DMS153 treated with DMSO at 0.1 percent for 48 hours (cell line): ENCODE measurements around the gene PTPRU.
A peak's percentile ranks its signal among the peaks of the same experiment; 100 is the strongest.

Experiments used
- DNase-seq: peaks from one replicate; lab custom pipeline; 2025; ENCODE audit not compliant: unreplicated experiment; lab: John Stamatoyannopoulos, UW

Gene PTPRU

DNA sequence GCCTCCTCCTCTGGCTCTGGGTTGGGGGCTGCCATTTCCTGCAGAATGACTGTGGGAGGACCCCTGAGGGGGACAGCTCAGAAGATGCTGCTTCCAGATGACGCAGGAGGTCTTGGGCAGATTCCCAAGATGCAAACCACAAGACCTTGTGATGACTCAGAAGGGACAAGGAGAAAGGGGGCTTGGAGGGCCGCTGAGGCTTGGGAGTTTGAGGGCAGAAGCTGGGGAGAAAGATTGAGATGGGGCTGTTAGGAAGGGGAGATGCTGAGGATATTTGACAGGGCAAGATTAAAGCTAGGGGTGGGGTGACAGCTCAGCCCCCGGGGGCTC, 7.5 kb downstream of the PTPRU start:
- no peak for DNase-seq

DNA sequence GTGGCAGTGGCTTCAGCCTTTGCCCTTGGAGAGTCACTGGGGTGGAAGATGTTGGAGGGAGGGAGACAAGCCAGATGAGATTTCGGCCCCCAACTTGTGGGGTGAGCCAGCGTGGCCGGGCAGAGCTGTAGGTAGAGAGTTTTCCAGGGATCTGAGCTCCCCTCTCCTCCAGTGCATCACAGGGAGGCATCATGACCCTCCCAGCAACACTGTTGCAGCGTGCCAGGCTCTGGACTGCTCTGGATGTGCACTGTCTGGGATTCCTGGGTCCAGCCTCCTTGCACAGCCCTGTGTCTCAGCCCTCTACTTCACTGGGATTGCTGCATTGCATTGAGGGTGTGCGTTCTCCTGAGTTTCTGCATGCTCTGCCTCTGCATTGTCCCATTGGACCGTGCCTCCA, 8.9 kb downstream of the PTPRU start:
- DNase-seq, result no peak

DNA sequence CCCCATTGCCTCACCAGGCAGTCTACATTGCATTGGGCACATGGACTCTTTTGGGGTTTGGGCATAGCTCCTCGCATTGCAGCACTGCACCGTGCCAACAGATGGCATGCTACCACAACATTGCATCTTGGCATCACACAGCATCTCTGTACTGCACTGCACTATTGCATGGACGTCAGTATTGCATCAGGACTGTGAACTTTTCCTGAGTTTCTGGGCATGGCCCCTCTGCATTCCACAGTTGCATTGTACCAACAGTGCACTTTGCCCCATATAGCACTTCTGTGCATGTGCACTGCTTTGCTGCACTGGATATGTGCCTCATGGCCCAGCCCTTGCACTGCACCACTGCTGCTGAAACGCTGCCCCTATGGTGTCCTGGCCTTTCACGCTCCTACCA, 9.6 kb downstream of the PTPRU start:
- peak; percentile 66 for DNase-seq

DNA sequence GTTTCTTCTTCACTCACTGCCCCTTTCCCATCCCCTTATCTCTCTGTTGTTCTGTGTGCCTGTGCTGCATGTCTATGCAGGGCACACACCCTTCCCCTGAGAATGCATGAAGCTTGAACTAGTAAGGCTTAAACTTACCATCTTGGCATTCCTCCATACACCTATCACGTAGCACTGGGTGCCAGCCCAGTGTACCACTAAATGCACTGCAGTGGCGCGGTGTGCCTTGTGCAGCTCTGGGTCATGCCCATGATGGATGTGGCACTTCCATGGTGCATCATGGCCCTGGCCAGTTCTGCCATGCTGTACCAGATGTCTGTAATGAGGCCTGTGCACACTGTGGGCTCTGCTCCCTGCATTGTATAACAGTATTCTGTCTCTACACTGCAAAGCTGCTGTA, 10.7 kb downstream of the PTPRU start:
- DNase-seq, result no peak

- no peak for DNase-seq
Observed at GRCh38 chr1:29247571-29248273, 11.4 kb downstream of the PTPRU start.

GRCh38 chr1:29248409-29248808, 12.1 kb downstream of the PTPRU start:
- no peak for DNase-seq

DNA sequence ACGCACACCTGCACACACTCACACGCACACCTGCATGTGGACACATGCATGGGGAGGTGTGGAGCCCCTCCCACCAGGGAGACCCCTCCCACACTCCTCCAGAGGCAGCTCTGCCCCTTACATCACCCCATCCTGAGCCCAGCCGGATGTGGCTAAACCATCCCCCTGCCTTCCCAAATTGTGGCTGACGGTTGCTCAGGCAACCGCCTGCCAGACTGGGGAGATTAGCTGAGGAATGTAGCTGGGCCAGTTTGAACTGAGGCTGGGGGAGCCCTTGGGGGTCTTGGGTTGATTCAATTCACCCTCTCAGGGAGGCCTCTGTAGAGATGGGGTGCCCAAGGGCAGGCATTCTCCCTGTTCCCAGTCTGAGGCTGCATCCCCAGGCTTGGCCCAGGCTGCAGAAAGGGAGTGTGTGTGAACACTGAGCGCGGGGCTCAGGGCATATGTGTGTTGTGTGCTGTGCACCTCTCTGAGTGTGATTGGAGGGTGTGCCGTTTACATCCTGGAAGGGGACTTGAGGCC, 12.9 kb downstream of the PTPRU start:
- no peak for DNase-seq

- no peak for DNase-seq
Observed at GRCh38 chr1:29249951-29250581, 13.7 kb downstream of the PTPRU start.

DNA sequence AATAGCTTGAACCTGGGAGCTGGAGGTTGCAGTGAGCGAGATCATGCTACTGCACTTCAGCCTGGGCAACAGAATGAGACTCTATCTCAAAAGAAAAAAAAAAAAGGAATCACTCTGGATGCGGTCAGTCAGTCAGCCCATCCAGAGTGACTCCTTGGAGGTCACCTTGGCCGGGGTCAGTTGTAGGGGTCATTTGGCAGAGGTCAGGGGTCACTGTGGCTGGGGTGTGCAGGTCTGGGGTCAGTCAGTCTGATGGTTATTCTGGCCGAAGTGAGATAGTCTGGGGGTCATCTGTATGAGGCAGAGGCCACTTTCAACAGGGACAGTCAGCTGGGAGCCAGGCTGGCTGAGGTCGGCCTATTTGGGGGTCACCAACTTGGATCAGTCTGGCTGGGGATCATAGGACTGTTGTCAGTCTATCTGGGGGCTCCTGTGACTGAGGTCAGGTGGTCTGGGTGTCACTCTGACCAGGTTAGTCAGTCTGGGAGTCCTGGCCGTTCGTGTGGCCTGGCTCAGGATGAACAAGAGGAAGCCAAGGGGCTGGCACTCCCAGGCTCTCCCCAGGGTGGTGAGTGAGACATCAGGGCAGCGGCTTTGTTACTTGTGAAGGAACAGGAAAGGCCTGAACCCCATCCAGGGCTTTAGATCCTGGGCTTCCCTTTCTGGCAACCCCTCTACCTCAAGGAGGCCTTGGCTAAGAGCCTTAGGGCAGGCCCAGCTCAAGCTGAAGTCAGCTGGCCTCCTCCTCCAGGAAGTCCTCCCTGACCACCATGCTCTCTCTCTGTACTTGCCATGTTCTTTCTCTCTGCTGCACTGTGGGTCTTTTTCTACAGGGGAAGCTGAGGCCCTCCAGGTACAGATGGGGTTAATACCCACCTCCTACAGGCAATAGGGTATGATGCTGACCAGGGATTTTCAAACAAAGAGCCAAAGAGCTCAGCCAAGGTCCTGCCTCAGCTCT, 15.1 kb downstream of the PTPRU start:
- DNase-seq, result no peak

DNA sequence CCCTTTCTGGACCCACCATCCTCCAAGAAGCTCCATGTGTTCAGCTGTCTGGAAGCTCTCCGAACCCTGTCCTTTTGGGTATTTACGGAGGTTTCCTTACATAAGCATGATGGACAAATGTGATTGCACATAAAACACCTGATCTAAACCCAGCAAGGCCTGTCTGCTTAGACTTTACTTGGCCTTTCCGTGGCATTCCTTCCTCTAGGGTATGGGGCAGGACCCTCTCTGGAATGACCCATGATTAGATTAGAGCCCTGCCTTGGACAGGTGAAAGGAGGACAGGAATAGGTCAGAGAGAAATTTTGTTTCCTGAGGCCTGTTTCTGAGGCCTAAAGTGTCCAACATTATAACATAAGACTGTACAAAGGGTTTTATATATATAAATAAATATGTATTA, 16.9 kb downstream of the PTPRU start:
- no peak for DNase-seq

DNA sequence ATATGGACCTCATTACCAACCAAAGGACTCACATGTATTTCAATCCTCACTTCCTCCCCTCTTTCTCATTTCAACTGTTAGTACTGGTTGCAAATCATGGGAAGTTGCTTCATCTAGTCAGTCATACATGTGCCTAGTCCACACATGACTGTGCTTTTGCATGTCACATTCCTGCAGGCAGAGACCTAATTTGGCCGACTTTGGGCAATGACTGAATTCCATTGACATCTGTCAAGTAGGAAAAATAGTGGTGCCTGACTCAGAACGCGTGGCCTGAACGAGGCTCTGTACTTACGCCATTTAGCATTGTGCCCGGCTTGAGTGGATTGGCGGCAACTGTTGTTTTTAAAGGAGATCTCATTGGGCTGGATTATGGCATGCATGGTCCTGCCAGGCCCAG, 18.0 kb downstream of the PTPRU start:
- DNase-seq, result no peak

DNA sequence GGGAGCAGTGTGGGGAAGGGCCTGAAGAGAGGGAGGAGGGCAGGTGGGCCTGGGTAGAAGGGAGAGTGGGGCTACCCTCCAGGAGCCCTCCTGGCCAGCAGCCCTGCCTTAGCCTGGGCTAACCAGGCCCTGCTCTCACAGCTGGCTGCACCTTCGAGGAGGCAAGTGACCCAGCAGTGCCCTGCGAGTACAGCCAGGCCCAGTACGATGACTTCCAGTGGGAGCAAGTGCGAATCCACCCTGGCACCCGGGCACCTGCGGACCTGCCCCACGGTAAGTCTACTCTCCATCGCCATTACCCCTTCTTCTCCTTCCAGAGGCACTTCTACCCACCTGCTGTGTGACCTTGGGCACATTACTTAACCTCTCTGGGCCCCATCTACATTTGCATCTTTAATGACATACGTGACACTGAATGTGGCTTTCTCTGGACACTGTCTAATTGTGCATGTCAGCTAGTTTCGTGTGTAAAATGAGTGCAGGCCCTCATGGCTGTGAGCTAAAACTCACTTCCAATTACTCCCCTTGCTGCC, 18.9 kb downstream of the PTPRU start:
- DNase-seq, result no peak

DNA sequence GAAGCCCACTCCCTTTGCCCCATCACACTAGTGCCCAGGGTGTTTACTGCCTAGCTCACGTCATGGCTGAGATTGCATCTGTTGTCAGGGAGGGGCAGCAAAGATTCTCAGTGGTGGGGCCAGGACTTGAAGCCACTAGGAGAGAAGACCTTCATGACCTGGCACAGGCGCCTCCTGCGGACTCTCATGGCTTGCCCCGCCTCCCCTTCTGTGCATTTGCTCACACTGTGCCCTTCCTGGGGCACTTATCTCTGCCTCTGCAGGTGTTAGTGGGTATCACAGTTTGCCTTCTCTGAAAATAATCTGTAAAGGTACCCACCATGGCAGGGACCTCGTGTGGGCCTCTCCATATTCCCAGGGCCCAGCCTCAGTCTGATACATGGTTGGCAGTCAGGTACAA, 20.1 kb downstream of the PTPRU start:
- DNase-seq, result peak; percentile 54

DNA sequence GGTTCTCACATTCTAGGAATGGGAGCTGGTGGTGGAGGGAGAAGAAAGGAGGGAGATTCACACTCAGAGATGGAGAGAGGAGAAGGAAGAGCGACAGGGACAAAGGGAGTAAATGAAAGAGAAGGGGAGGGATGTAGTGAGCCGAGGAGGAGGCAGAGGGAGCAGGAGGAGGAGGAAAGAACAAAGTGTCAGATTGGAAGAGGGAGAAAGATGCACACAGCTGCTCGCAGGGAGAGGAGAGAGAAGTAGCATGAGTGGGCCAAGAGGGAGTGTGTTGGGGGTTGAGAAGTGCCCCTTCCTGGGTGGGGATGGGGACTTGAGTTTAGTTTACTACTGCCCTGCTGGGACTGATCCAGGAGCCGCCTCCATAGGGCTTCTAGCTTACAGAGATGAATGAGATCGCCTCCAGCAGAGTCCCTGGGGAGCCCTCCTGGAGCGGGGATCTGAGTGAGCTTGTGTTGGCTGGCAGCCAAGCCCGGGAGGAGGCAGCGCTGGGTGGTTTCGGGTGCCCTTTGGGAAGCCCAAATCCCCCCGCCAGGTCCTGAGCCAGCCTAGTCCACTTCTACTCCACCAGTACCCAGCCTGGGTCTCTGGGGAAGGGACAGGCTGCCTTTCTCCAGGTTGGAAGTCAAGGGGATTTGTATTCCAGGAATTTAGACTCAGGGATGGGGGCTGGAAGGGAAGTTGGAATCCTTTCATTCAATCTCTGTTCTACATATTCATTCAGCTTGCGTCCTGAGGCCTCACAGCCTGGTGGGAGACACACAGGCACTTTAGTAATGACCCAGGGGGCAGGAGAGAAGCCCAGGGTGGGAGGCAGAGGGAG, 20.9 kb downstream of the PTPRU start:
- DNase-seq, result peak; percentile 100

GRCh38 chr1:29258189-29258975, 22.1 kb downstream of the PTPRU start:
- DNase-seq, result no peak

- DNase-seq, result no peak
Observed at GRCh38 chr1:29258976-29259801, 22.9 kb downstream of the PTPRU start.

DNA sequence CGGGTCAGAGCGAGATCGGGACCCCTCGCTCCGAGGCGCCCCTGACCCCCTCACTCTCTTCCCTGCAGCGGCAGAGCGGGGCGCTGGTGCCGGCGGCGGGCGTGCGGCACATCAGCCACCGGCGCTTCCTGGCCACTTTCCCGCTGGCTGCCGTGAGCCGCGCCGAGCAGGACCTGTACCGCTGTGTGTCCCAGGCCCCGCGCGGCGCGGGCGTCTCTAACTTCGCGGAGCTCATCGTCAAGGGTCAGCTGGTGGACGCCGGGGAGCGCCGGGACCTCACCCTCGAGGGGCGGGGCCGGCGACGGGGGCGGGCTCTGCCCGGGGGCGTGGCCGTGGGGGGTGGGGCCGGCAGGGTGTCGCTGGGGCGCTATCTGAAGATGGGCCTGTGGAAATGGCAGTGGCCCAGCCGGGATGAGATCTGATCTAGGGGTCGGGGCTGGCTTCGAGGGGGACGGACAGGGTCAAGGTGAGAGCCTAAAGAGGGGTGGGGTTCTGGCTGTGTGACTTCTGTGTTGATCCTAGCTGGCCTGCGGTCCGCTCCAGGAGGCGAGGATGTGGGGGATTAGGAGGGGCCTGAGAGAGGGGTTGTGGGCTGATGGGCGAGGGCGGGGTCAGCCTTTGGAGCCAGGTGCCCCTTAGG, 23.6 kb downstream of the PTPRU start:
- DNase-seq, result no peak

- no peak for DNase-seq
Observed at GRCh38 chr1:29260531-29260930, 24.2 kb downstream of the PTPRU start.
